Testis (tissue), 3 donors: ENCODE data around the gene NUP133. TPM values are rescaled to one million over a fixed set of nuclear protein-coding genes. Genes with fewer than 3 reads are reported as not detected.

Experiments used
- DNase-seq: peaks from one replicate; pipeline ENCODE4 v3.0.0-alpha.2; 2019
- H3K27ac ChIP-seq, 2 donors: fragments of 200-600 bp; sonication (generic); one replicate each; pipeline ENCODE4 v1.5.1; 2019
- H3K27me3 ChIP-seq: fragments of 200-600 bp; sonication (generic); one replicate; pipeline ENCODE4 v1.5.1; 2019
- H3K36me3 ChIP-seq: fragments of 200-600 bp; sonication (generic); one replicate; pipeline ENCODE4 v1.5.1; 2017; ENCODE audit warnings: low read depth; ENCODE audit errors: missing control alignments
- H3K4me1 ChIP-seq: fragments of 200-600 bp; sonication (generic); one replicate; pipeline ENCODE4 v1.5.1; 2019
- H3K4me3 ChIP-seq, 2 donors: fragments of 200-600 bp; sonication (generic); one replicate each; pipeline ENCODE4 v1.5.1; 2017 to 2019
- H3K9me3 ChIP-seq: fragments of 200-600 bp; sonication (generic); one replicate; pipeline ENCODE4 v1.5.1; 2017
- POLR2A ChIP-seq: fragments of 450-650 bp; IDR thresholded peaks from one replicate; pipeline ENCODE4 v1.6.1; 2017; ENCODE audit warnings: antibody characterized with exemption, mild to moderate bottlenecking, moderate library complexity
- WGBS, 2 donors: methylation state at CpG; one replicate each; pipeline ENCODE4 v1.1.5; 2018; 5-methylcytosine and 5-hydroxymethylcytosine counted together
- intact Hi-C: fragments of 100-400 bp; cut with DNase I; formaldehyde crosslinking; loops from one replicate; pipeline ENCODE4 v1.15.1; 2023; ENCODE audit warnings: low total_unique reads
- polyA plus RNA-seq: library from polyadenylated mRNA; stranded (reverse); fragments of 350-450 nt; fragmentation: Illumina TruSeq; extraction: RNeasy Lipid Tissue Mini Kit (QIAGEN cat#74804); gene quantifications from one replicate; pipeline ENCODE4 v1.2.3, GENCODE V29; 2014; ENCODE audit warnings: low read depth, low replicate concordance; ENCODE audit not compliant: insufficient read depth
- total RNA-seq, 2 donors: library from RNA; depleted of rRNA; stranded (reverse); fragments of >200 nt; gene quantifications; one replicate each; pipeline ENCODE4 v1.2.3, GENCODE V29; 2016
- TF ChIP-seq, protein P1 (sequence below), 3 experiments: fragments of 450-650 bp in 2 of 3; fragments of 200-600 bp in 1 of 3; sonication (generic) in 1 of 3; IDR thresholded peaks; one replicate each; pipeline ENCODE4 v1.5.1; 2016 to 2019; ENCODE audit warnings: antibody characterized with exemption in 3 of 3, mild to moderate bottlenecking in 2 of 3, moderate library complexity in 1 of 3

Gene NUP133
- total and polyA plus RNA-seq, 3 donors from 2014 or later: 26.5 to 60.9 (median 46.5) TPM

DNA sequence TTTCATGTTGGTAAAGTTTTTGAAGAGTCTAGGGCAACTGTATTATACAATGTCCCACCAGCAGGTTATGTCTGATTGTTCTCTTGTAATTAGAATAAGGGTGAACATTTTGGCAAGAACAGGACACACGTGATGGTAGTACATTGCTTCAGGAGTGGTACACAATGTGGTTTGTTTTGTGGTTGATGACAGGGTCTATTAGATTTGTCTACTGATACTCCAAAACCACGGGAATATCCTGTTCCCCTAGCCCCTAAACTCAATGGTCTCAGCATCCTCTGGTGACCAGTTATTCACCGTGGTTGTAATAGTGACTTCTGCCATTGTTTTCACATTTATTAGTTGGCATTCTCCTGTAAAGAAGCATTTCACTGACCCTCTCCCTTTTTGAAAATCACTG, 52.1 kb downstream of the NUP133 start:
- no peak overlapping the region for H3K27ac ChIP-seq
- H3K27me3 ChIP-seq: no peaks in the 10 kb centered on the region
- DNase-seq: no peak
- WGBS, 2 donors: 76 to 84% methylated on average over 3 of the region's 3 CpGs
- no peak overlapping the region for H3K4me3 ChIP-seq
- no peaks in the 10 kb centered on the region for H3K9me3 ChIP-seq
- intact Hi-C loops: no loop called here
- H3K36me3 ChIP-seq: no peaks in the 10 kb centered on the region
- TF ChIP-seq POLR2A: no peak
- TF ChIP-seq, protein P1, sequence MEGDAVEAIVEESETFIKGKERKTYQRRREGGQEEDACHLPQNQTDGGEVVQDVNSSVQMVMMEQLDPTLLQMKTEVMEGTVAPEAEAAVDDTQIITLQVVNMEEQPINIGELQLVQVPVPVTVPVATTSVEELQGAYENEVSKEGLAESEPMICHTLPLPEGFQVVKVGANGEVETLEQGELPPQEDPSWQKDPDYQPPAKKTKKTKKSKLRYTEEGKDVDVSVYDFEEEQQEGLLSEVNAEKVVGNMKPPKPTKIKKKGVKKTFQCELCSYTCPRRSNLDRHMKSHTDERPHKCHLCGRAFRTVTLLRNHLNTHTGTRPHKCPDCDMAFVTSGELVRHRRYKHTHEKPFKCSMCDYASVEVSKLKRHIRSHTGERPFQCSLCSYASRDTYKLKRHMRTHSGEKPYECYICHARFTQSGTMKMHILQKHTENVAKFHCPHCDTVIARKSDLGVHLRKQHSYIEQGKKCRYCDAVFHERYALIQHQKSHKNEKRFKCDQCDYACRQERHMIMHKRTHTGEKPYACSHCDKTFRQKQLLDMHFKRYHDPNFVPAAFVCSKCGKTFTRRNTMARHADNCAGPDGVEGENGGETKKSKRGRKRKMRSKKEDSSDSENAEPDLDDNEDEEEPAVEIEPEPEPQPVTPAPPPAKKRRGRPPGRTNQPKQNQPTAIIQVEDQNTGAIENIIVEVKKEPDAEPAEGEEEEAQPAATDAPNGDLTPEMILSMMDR (IDR thresholded peaks at IDR 0.05): no peak
- H3K4me1 ChIP-seq: no peaks in the 10 kb centered on the region

DNA sequence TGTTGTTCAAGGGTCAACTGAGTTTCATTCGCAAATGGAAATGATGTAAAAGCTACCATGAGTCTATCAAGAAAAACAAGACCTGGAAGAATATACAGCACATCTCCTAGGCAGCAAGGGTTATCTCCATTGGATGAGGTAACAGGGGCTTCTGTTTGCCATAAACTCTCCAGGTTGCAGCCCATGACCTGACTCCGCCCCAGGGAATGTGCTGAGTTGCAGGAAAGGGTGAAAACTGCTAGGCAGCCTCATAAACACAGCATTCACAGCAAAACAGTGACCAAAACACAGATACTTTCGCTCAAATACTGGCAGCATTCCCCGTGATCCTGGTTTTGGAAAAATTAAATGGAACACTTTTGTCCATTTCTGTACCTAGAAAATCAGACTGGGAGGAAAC, 54.1 kb downstream of the NUP133 start:
- H3K4me1 ChIP-seq: no peaks in the 10 kb centered on the region
- H3K36me3 ChIP-seq: no peaks in the 10 kb centered on the region
- intact Hi-C loops: no loop called here
- no peak for DNase-seq
- 76 to 88% methylated on average over 4 of the region's 4 CpGs for WGBS, 2 donors
- H3K9me3 ChIP-seq: no peaks in the 10 kb centered on the region
- H3K27me3 ChIP-seq: no peaks in the 10 kb centered on the region
- TF ChIP-seq POLR2A: no peak
- TF ChIP-seq, protein P1 (IDR thresholded peaks at IDR 0.05): no peak
- no peak overlapping the region for H3K27ac ChIP-seq
- no peak overlapping the region for H3K4me3 ChIP-seq

DNA sequence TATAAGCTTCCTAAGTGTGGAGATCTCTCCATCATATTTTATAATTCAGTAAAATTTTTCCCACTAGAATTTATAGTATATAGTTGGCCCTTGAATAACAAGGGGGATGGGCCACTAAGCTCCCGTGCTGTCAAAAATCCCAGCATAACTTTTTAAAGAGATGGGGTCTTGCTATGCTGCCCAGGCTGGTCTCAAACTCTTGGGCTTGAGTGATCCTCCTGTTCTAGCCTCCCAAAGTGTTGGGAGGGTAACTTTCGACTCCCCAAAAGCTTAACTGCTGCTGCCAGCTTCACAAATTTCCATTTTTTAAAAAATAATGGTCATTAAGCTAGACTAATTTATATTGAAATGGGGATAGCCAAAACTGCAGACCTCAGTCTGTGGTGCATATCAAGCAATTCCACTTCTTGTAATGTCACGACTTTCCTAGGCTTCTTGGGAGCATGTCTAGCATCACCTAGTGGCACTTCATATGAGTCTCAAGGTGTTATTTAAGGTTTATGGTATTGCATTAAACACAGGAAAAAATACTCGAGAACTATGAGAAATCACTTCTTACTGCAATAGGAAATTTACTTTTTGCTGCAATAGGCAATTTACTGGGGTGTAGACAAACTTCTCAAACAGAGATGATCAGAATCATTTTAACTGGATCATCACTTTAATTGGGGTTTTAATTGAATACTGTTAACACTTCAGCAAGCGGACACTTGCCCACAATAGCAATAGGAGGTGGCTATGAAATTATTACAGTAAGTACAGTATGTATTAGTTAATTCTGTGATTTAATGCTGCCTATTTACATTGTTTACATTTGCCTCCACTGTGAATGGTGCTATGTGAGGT, 55.0 kb downstream of the NUP133 start:
- 86% methylated on average over 5 of the region's 5 CpGs for WGBS, 2 donors
- H3K9me3 ChIP-seq: no peaks in the 10 kb centered on the region
- no peak for TF ChIP-seq POLR2A
- TF ChIP-seq, protein P1 (IDR thresholded peaks at IDR 0.05): no peak
- no peaks in the 10 kb centered on the region for H3K36me3 ChIP-seq
- H3K27me3 ChIP-seq: no peaks in the 10 kb centered on the region
- DNase-seq: no peak
- H3K4me3 ChIP-seq: no peak overlapping the region
- H3K27ac ChIP-seq: no peak overlapping the region
- intact Hi-C loops: no loop called here
- no peaks in the 10 kb centered on the region for H3K4me1 ChIP-seq

DNA sequence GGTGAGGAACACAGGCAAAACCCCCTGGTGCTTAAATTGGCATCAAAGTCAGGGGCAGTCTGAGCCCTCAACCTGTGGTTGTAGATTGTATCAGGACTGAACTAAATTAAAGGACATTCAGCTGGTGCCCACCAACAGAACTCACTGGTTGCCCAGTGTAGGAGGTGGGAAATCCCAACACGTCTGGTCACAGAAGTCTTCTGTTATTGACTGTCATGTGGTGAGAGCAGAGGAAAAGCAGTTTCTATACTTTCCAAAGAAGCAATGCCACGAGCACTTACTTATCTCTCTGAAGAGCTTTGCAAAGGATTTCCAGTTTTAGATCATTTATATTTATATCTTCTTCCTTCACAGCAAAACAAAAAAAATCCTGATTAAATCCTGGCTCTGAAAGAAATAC, 59.3 kb downstream of the NUP133 start:
- H3K36me3 ChIP-seq: no peaks in the 10 kb centered on the region
- no peak for TF ChIP-seq POLR2A
- TF ChIP-seq, protein P1 (IDR thresholded peaks at IDR 0.05): no peak
- H3K27ac ChIP-seq: no peak overlapping the region
- DNase-seq: no peak
- WGBS, 2 donors: 53 to 82% methylated on average over 2 of the region's 2 CpGs
- no peak overlapping the region for H3K4me3 ChIP-seq
- no peaks in the 10 kb centered on the region for H3K27me3 ChIP-seq
- intact Hi-C loops: no loop called here
- H3K9me3 ChIP-seq: no peaks in the 10 kb centered on the region
- H3K4me1 ChIP-seq: no peaks in the 10 kb centered on the region

DNA sequence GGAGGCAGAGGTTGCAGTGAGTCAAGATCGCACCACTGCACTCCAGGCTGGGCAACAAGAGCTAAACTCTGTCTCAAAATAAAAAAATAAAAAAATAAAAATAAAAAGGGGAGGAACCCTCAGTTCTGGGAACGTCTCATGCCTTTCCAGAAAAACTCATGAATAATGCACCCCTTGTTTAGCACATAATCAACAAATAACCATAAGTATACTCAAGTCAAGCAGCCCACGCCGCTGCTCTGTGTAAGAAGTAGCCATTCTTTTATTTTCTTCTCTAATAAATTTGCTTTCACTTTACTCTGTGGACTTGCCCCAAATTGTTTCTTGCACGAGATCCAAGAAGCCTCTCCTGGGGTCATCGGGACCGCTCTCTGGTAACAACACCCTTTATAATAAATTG, 59.8 kb downstream of the NUP133 start:
- intact Hi-C loops: no loop called here
- H3K36me3 ChIP-seq: no peaks in the 10 kb centered on the region
- DNase-seq: peak; percentile 60

More for the DNA sequence above, 59.8 kb downstream of the NUP133 start:
- TF ChIP-seq, protein P1 (IDR thresholded peaks at IDR 0.05): no peak
- no peak for TF ChIP-seq POLR2A
- no peak overlapping the region for H3K27ac ChIP-seq
- no peaks in the 10 kb centered on the region for H3K27me3 ChIP-seq
- H3K4me3 ChIP-seq: no peak overlapping the region
- no peaks in the 10 kb centered on the region for H3K4me1 ChIP-seq
- 73 to 76% methylated on average over 7 of the region's 7 CpGs for WGBS, 2 donors
- H3K9me3 ChIP-seq: no peaks in the 10 kb centered on the region
